ENCODE results near the gene IQCH. TPM values are rescaled to one million over a fixed set of nuclear protein-coding genes. Genes with fewer than 3 reads are reported as not detected.

Gene IQCH
- total and polyA plus RNA-seq, 9 of the 15 experiments (the other 6 are each of a cell fraction or from before 2014, with no cell fraction given), result 1.8 to 3.9 (median 2.7) TPM

- TF ChIP-seq ZNF395 (CRISPR knock-in tag; IDR thresholded peaks at IDR 0.05) (no peak), ZNF165 (CRISPR knock-in tag; IDR thresholded peaks at IDR 0.05; ENCODE audit: borderline replicate concordance) (no peak), SMAD2 (IDR thresholded peaks at IDR 0.05; ENCODE audit: low read depth, low read length) (no peak)
These were observed 220.0 kb downstream of the IQCH start (continued) for GRCh38 chr15:67474405-67475110.

- in situ Hi-C loops (cut with MboI), result no loop called here
- TF ChIP-seq GTF2A2 (tag; IDR thresholded peaks at IDR 0.05) (no peak), ZNF277 (CRISPR knock-in tag; IDR thresholded peaks at IDR 0.05; ENCODE audit: borderline replicate concordance) (no peak), PKNOX1 (IDR thresholded peaks at IDR 0.05) (no peak), WHSC1 (IDR thresholded peaks at IDR 0.05; ENCODE audit: low read length) (no peak), ETV1 (tag; conservative IDR thresholded peaks at IDR 0.05; ENCODE audit: low read depth) (no peak), ZNF780A (CRISPR knock-in tag; IDR thresholded peaks at IDR 0.05) (no peak), CTCFL (IDR thresholded peaks at IDR 0.05; ENCODE audit: borderline replicate concordance, insufficient read depth, low read depth, low read length, poor library complexity, severe bottlenecking) (no peak), GTF2B (IDR thresholded peaks at IDR 0.05; ENCODE audit: extremely low read depth, insufficient read length) (no peak), ZNF445 (CRISPR knock-in tag; IDR thresholded peaks at IDR 0.05; ENCODE audit: low read depth) (no peak)
These were observed 225.4 kb downstream of the IQCH start for GRCh38 chr15:67479781-67480505.

More at GRCh38 chr15:67479781-67480505, 225.4 kb downstream of the IQCH start:
- no peaks in the 10 kb centered on the region for H3K79me2 ChIP-seq (ENCODE audit: control insufficient read depth, insufficient read depth, low read length)
- H3K9me3 ChIP-seq (replicated peaks; ENCODE audit: control insufficient read depth, insufficient read depth, low read depth, low read length), result no peaks in the 10 kb centered on the region
- FAIRE-seq (no peak), DNase-seq (ENCODE audit: extremely low read depth in 1 of 4, low spot score in 3 of 4) (no peak), ATAC-seq (no peak)
- no peak overlapping the region for H2AFZ ChIP-seq (ENCODE audit: low read depth, low read length)
- H4K20me1 ChIP-seq (replicated peaks; ENCODE audit: control insufficient read depth, insufficient read depth, low read length), result no peaks in the 10 kb centered on the region
- no peaks in the 10 kb centered on the region for H3K4me1 ChIP-seq (replicated peaks in 1 of 2; ENCODE audit: control insufficient read depth in 2 of 2, insufficient read depth in 2 of 2, low read length in 2 of 2)
- ChIA-PET CTCF (ENCODE audit: low intra/inter-chr PET ratio) (no interaction called here), POLR2A (no interaction called here)
- WGBS (ENCODE audit: insufficient coverage, low coverage, missing lambda C conversion rate), result 14% methylated on average over 5 of the region's 5 CpGs
- H3K4me2 ChIP-seq (ENCODE audit: insufficient read depth, low read length), result no peak overlapping the region
- H3K9ac ChIP-seq (ENCODE audit: insufficient read depth in 1 of 2, low read depth in 2 of 2, low read length in 2 of 2), result no peak overlapping the region
- peaks cover 3 to 6% of the 10 kb centered on the region in 2 experiments; a peak in 3 of 5 replicates for H3K27me3 ChIP-seq (ENCODE audit: control insufficient read depth in 2 of 2, insufficient read depth in 2 of 2, low read length in 2 of 2)
- H3K36me3 ChIP-seq (ENCODE audit: control insufficient read depth, insufficient read depth, low read length), result no peaks in the 10 kb centered on the region
- H3K27ac ChIP-seq (ENCODE audit: extremely low read depth, low read depth, low read length), result no peak overlapping the region
- no peak overlapping the region for H3K4me3 ChIP-seq
- no TSS peak for BruUV-seq (replicated peaks)
- no peaks in the 10 kb centered on the region for H3K9me1 ChIP-seq (ENCODE audit: control insufficient read depth, insufficient read depth, low read length)
- intact Hi-C loops (cut with micrococcal nuclease), result no loop called here

Data from K562 (cell line).